Fibroblast of the aortic adventitia (primary cell): ENCODE measurements around the gene NXPH4. TPM values are rescaled to one million over a fixed set of nuclear protein-coding genes. Genes with fewer than 3 reads are reported as not detected.

Experiments used
- DNase-seq: peaks from one replicate; pipeline ENCODE4 v3.0.0-alpha.2; 2010; ENCODE audit warnings: low read depth
- H3K4me3 ChIP-seq: 2 replicates; pipeline ENCODE4 v1.5.1; 2011; ENCODE audit warnings: low read depth, mild to moderate bottlenecking, control low read depth, low read length, moderate library complexity
- total RNA-seq: library from RNA; depleted of rRNA; stranded (reverse); fragments of >200 nt; gene quantifications from 2 replicates; pipeline ENCODE4 v1.2.3, GENCODE V29; 2012; ENCODE audit warnings: low replicate concordance
- TF ChIP-seq, protein P1 (sequence below): IDR thresholded peaks from 2 replicates; pipeline ENCODE4 v1.5.1; 2011; ENCODE audit warnings: mild to moderate bottlenecking, low read length, control low read depth, inconsistent platforms; ENCODE audit not compliant: insufficient read depth

NXPH4 gene
- total RNA-seq, 1 donor: 1.9 TPM

DNA sequence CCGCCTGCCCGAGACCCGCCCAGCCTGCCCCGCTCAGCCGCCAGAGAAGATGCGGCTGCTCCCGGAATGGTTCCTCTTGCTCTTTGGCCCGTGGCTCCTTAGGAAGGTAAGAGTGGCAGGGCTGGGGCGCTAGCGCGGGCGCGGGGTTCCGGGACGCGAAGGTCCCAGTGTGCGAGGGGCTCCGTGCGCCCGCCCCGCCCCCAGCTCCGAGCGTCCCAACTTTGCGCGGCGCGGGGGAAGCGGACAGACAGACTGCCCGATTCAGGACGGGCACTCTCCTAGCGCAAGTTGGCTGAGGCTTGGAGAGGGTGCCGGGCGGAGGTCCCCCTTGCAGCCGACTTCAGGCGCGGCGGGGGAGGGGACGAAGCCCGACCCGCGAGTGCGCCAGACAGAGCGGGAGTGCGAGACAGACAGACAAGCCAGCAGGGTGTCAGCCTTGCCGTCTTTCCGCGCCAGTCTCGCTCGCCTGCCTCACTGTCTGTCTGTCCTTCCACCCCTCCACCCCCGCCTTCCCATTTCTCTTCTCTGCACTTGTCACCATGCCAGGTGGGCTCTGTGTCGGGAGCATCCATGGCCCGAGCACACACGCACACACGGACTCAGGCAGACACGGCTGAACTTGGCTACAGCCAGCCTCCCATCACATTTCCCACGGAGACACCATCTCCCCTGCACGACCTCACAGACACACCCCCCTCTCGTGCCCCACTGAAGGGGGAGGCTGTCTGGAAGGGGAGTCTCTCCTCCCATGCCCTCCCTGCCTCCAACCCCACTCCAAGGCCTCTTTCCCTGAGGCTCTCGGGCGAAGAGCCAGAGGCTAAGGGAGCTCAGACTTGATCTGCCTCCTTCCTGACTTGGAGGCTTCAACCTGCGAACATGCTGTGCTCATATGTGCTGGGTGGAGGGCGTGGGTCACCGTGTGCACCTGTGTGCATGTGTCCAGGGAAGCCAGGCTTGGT, 606 bp downstream of the NXPH4 start:
- TF ChIP-seq, protein P1, sequence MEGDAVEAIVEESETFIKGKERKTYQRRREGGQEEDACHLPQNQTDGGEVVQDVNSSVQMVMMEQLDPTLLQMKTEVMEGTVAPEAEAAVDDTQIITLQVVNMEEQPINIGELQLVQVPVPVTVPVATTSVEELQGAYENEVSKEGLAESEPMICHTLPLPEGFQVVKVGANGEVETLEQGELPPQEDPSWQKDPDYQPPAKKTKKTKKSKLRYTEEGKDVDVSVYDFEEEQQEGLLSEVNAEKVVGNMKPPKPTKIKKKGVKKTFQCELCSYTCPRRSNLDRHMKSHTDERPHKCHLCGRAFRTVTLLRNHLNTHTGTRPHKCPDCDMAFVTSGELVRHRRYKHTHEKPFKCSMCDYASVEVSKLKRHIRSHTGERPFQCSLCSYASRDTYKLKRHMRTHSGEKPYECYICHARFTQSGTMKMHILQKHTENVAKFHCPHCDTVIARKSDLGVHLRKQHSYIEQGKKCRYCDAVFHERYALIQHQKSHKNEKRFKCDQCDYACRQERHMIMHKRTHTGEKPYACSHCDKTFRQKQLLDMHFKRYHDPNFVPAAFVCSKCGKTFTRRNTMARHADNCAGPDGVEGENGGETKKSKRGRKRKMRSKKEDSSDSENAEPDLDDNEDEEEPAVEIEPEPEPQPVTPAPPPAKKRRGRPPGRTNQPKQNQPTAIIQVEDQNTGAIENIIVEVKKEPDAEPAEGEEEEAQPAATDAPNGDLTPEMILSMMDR: no peak
- peak; percentile 48 for DNase-seq
- peak overlapping the region; percentile 66 for H3K4me3 ChIP-seq

DNA sequence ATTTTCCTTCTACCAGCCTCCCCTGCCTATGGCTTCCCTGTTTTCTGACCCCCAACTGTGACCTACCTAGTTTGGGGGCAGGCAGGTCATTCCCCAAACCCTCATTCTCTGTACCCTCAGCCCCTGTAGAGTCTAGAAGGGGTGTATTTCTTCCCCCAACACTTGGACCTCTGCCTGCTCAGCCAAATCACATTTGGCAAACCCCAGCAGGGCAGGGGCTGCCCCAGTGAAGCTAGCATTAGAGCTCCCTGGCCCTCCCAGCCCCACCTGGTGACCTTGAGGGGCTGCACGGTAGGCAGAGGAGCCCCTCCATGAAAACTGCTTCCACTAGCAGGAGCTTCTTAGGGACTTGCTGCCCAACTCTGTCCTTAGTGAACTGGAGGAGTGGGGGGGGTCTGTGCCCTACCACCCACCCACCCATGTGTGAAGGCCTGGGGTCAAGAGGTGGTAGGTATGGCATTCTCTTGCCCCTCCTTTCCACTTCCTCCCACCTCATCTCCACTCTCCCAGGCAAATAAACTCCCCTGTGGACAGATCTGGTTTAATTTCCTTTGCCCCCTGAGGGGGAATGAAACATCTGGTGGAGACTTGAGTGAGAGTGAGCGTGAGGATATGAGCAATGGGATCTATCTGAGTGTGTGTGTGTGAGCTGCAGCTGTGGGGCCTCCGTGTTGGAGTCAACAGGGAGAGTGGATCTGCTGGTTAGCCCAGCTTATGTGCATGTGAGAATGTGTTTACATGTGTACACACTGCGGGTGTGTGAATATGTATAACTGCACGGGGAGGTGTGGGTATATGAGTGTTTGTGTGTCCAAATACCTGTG, 1.6 kb downstream of the NXPH4 start:
- TF ChIP-seq, protein P1: no peak
- H3K4me3 ChIP-seq: no peak overlapping the region
- DNase-seq: no peak

DNA sequence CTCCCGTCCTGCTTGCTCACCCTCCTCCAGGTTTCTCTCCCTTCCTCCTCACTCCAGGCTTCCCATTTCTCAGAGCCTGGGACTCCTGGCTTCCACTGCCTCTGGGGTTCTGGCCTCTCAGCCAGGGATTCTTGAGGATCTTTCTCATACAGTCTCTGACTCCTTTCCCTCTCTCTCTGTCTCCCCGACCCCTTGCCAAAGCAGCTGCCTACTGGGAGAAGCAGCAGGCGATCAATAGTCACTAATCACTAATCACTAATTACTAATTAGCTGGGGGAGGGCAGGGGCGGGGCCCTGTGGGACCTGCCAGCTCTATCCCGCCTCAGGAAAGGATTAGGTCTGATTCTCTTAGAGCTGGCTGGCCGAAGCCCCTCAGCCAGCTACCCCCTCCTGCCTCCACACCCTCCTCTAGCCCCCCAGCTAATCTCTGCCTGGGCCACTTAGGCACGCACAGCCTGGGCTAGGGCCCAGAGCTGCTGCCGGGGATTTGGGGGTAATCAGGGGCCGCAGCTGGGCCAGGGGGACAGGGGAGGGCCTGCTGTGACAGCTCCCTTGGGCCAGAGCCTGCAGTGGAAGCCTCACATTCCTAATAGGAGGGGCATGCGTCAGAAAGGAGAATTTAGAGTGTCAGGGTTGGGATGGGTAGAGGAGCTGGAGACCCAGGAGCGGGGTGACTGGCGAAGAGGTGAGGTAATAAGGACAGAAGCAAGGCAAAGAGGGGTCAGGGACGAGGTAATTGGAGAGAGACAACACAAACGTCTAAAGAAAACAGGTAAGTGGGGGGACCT, 2.8 kb downstream of the NXPH4 start:
- TF ChIP-seq, protein P1: no peak
- H3K4me3 ChIP-seq: no peak overlapping the region
- no peak for DNase-seq

DNA sequence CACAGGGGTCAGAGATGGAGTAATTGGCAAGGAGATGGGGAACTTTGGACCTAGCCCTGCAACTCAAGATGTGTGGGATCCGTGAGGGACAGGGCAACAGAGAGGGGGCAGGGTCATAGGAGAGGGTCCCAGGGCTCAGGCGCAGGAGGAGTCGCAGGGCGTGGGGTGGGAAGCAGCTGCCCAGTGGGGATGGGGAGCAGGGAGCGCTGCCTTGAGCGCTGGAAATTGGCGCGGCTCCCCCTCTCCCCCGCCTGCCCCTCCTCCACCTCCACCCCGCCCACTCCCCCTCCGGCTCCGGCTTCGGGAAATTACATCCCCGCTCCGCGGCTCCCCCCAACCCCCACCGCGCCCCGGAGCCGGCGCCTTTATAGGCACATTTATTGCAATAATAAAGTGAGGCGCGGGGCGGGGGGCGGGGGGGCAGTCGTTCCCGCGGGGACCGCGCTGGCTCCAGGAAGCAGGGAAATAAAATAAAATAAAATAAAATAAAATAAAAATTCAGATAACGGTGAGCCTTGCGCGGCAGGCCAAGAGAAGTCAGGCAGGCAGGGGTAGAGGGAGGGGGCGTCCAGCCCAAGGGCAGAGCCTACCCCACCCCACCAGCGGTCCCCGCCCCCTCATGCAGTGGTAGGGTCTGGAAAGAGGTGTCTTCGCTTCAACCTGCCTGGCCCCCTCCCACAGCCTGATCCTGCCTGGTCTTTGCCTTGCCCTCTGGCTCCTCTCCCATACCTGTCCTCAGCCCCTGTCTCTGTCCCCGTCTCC, 3.6 kb downstream of the NXPH4 start:
- no peak overlapping the region for H3K4me3 ChIP-seq
- DNase-seq: no peak
- TF ChIP-seq, protein P1: no peak

DNA sequence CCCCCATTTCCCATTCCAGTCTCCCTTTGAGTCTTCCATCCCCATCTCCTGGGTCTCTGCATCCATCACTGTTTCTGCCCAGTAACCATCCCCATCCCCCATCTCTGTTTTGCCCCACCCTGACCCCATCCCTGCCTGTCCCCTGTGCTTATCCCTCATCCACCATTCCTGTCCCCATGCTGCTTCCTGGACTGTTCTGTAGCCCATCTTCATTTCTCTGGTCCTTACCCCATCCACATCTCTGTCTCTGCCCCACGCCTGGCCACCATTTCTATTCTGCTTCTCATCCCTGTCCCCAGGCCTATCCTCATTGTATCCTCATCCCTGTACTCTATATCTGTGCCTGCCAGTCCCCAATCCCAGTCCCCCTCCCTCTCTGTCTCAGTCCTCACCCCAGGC, 4.2 kb downstream of the NXPH4 start:
- TF ChIP-seq, protein P1: no peak
- DNase-seq: no peak
- no peak overlapping the region for H3K4me3 ChIP-seq
